Renal cortex interstitium (tissue), 15 donors: ENCODE data around the gene CARNS1. TPM values are rescaled to one million over a fixed set of nuclear protein-coding genes. Genes with fewer than 3 reads are reported as not detected.

Source experiments
- DNase-seq, 11 donors: peaks; one replicate each; pipeline ENCODE4 v3.0.0-alpha.2; 2013; ENCODE audit warnings: low read depth in 9 of 11, low spot score in 4 of 11; ENCODE audit errors: extremely low read depth in 1 of 11
- long read RNA-seq, 16 experiments: transcript quantifications; one replicate each; lab custom pipeline, GENCODE V29; 2026
- polyA plus RNA-seq, 3 donors: library from polyadenylated mRNA; unstranded; fragments of 120-200 nt; gene quantifications; one replicate each; pipeline ENCODE4 v1.2.1, GENCODE V29; 2013; ENCODE audit not compliant: insufficient read length in 3 of 3

The CARNS1 gene, protein sequence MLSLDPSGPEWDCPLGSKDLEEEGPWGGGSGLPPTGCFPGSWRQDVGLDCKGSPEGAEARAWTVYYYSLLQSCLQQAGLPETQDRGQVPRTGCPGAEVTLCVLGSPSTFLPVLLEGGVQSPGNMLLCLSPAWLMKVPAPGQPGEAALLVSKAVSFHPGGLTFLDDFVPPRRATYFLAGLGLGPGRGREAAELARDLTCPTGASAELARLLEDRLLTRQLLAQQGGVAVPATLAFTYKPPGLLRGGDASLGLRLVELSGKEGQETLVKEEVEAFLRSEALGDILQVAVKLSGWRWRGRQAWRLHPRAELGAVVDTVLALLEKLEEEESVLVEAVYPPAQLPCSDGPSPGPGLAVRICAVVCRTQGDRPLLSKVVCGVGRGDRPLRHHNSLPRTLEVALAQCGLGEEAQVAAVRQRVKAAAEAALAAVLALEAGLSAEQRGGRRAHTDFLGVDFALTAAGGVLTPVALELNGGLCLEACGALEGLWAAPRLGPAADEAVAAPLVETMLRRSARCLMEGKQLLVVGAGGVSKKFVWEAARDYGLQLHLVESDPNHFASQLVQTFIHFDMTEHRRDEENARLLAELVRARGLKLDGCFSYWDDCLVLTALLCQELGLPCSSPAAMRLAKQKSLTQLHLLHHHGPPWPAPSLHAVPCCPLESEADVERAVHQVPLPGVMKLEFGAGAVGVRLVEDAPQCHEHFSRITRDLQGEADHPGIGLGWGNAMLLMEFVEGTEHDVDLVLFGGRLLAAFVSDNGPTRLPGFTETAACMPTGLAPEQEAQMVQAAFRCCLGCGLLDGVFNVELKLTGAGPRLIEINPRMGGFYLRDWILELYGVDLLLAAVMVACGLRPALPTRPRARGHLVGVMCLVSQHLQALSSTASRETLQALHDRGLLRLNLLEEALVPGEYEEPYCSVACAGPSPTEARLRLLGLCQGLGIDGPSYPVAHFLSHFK
- polyA plus RNA-seq, result 1 to 10 TPM; 2.0 to 5.2 (median 2.7) TPM
- long read RNA-seq, donor 1, result 0 reads
- long read RNA-seq, donor 2, result 0 reads
- long read RNA-seq, donor 3, result 0 reads
- long read RNA-seq, donor 4, result 0 reads
- long read RNA-seq, donor 5, result 0 reads
- long read RNA-seq, donor 6, result 0 reads
- long read RNA-seq, donor 7, result 0 reads
- long read RNA-seq, donor 8, partial matches to known transcripts, result 75 of 75 reads
- long read RNA-seq, donor 8, other reads (novel, unspliced or antisense), result 0 of 75 reads
- long read RNA-seq, donor 9, result 0 reads
- long read RNA-seq, donor 10, result 0 reads
- long read RNA-seq, donor 11, partial matches to known transcripts, result 35 of 35 reads
- long read RNA-seq, donor 11, other reads (novel, unspliced or antisense), result 0 of 35 reads
- long read RNA-seq, donor 12, result 0 reads
- long read RNA-seq, donor 13, result 0 reads
- long read RNA-seq, donor 14, result 0 reads
- long read RNA-seq, donor 15, result 0 reads
- long read RNA-seq, donor 16, partial matches to known transcripts, result 7 of 7 reads
- long read RNA-seq, donor 16, other reads (novel, unspliced or antisense), result 0 of 7 reads

DNA sequence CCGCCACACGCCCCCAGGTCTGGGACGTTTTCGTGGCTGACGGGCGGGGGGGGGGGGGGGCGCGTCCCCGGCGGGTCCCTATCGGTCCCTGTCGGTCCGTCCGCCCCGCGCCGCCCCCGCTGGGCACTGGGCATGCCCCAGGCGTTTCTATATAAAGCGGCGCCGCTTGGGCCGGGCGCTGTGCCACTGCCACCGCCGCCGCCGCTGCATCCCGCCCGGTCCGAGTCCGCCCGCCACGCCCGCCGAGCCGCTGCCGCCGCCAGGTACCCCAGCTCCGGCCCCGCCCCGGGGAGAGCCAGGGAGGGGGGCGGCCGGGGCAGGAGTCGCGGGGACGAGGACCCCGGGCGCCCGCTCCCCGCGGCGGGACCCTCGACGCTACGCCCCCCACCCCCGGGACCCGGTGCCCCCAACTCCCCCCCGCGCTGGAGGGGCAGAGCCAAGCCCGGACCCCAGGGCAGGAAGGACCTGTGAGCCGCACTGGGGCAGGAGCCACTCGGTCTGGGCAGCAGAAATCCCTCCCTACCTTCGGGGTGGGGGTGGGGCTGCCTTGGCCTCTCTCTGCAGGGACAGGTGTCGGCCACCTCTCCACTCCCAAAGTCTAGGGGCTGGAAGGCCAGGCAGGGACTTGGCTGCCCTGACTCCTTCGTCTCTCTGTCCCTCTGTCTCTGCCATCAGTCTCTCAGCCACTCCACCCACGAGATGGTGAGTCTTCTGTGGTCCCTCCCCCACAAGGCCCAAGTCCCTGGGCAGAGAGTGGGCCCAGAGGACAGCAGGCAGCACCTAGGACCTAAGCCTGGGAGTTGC is at the start of gene CARNS1:
TSS of gene CARNS1 (plus strand) at position 178 of the 804 bp plus-strand sequence. CDS start at position 700, 522 bp downstream.
- no peak for DNase-seq

DNA sequence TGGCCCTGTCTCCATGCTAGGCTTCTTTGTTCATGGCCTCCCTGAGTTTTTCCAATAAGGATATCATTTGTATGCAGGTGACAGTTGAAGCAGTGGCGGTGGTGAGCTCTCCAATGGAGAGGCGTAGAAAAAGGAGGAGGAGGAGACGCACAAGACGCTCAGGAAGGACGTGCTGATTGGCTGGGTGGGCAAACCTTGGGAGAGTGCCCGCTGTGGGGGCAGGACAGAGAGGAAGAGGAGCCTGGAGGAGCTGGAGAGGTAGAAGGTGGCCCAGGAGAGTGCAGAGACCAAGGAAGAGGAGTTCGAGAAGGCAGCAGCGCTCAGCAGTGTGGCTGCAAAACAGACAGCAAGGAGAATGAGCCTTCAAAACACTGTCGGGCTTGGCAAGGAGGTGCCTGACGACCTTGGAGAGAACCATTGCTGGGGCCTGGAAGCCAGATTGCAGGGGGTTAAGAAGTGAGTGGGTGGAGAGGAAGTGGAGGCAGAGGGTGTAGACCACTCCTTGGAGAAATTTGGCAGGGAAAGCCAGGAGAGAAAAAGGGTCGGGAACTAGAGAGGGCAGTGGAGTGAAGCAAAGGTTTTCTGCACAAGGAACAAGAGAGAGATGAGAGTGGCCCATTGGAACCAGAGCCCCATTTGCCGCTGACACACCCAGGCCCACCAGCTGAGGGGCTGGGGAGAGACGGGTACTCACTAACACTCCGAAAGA is 49.6 kb upstream of the CARNS1 start:
- no peak for DNase-seq

DNA sequence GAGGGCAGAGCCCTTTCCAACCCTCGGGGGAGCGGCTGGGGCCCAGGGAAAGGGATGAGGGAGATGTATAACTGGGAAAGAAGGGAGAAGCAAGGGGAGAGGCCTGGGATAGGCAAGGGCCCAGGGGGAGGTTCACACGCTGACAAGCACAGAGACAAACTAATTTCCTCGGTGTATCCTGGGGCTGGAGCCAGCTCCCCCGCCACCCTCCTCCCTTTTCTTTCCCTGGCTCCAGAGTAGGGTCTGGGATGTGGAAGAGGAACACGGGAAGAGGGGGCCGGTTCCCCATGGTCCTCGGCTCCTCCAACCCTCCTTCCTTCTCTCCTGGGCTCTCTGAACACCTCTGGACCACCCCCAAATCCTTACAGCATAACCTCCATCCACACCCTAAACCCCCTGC is 48.9 kb upstream of the CARNS1 start:
- DNase-seq, result no peak

DNA sequence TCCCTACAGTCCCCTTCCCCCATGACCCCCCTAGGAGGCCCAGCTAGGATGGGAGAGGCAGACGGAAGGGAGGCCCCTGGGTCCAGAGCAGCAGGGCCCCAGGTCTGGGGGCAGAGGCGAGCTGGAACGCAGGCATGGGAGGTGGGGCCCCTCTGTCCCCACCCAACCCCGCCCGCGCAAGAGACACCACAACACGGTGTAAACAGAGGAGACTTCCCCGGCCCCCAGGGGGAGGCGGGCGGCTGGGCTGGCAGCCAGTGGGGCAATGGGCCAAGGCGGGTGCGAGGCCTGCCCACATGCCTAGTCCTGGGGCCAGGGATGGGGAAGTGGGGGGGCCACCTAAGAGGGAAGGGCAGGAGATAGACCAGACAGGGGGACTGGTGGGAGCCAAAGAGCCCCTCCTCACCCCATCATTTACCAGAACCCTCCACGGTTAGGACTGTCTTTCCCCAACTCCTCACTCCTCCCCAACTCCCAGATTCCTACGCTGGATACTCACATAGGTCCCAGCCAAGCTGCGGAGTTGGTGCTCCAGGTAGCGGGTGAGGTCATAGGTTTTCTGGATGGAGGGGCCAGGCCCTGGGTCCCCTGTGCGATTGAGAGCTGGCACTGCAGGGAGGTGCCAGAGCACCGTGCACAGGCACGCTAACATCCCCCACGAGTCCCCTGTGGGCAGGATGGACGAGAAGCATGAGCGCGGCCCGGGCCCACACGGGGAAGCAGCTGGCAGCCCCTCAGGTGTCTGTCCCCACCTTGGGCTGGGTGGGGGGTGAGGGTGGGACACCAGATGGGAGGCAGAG is 48.3 kb upstream of the CARNS1 start:
- no peak for DNase-seq

DNA sequence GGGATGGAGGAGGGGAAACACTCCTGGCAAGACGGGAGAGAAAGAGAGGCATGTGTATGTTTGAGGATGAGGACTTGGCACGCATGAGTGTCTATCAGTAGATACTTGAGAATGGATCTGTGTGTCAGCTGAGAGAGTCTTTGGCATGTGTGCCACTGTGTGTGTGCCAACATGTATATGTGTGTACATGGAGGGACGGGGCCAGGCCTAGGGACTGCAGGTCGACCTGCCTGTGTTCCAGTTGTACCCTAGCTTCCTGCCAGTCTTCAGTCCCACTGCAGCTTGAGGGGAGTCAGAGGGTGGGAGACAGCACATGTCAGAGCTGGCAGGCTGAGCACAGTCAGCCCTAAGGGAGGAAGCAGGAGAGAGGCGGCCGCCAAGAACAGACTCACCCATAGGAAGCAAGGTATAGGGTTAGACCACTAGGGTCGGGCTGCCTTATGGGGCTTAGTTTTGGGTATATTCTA is 47.7 kb upstream of the CARNS1 start:
- DNase-seq, result no peak

DNA sequence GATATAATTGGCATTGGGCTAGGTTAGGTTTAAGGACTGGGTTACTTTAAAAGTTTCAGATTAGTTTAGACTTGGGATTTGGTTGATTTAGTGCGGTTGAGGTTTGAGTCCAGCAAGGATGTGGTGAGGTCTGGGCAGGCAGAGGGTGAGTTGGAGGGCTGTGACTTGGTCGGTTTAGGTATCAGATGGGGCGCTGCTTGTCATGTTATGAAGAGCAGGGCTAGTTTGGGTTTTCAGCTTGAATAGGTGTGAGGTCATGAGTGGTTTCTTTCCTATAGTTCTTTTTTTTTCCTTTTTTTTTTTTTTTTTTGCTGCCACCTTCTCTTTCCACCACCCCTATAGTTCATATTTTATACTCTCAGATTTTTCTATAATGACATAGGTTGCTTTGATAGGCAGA is 46.9 kb upstream of the CARNS1 start:
- no peak for DNase-seq

DNA sequence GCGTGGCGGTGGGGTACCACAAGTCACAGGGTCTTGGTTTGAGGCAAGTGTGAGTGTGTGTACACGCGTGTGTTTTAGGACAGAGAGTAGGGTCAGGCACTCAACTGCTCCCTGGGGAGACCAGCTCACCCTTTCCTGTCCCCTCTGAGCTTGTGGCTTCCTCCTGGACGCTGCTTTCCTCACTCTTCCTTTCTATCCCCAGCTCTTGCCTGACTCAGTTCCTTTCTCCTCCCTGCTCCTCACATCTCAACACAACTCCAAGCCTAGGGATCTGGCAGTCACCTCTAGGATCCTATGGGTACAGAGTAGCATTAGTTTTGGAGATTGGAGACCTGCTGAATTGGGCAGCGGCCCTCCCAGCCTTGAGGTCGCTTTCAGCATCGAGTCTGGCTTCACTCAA is 46.2 kb upstream of the CARNS1 start:
- no peak for DNase-seq

DNA sequence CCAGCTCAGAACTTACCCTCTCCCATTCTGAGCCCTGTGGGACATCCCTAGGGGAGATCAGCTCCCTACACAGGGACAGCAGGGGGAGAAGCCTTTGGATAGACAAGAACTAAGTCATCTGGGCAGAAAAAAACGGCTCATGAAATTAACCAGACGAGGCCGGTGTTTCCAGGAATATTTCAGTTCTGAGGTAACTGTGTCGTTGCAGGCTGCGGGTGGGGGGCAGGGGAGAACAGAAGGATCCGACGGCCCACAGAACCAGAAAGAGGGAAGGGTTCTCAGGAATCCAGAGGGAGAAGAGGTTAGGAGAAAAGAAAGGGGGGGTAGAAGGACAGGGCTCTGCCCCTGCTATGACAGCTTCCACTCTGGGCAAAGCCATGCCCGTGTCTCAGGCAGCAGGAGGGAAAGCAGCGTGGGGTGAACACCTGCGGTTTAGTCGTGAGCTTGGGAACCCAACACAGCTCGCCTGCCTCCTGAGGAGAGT is 45.6 kb upstream of the CARNS1 start:
- no peak for DNase-seq

DNA sequence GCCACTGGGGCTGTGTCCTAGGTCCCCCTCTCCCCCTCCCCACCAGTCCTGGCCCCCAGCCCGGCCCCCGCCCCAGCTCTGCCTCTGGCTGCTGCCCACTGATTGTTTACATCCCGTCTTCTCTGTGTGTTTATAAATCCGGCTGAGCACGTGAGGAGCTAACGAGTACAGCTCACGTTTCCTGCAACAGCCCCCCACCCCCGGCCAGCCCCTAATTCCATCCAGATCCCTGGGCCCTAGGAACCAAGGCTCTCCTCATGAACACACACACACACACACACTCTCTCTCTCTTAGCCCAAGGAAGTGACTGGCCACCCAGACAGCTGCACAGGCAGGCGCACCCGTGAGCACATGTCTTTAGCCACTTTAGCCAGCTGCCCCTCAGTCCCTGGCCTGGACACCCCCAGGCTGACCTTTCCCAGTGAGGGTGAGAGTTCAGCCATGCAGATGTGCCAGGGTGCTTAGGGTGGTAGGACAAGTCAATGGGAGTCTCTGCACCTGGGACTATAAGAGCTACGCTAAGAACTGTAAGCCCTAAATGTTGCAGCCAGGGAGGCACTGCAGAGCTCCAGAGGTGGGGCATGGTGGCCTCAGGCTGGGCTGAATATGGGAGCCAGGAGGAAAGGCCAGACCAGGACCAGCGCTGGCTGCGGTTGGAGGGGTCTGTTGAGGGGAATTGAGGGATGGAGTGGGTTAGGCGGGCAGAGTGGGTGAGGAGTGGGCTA is 45.0 kb upstream of the CARNS1 start:
- no peak for DNase-seq

DNA sequence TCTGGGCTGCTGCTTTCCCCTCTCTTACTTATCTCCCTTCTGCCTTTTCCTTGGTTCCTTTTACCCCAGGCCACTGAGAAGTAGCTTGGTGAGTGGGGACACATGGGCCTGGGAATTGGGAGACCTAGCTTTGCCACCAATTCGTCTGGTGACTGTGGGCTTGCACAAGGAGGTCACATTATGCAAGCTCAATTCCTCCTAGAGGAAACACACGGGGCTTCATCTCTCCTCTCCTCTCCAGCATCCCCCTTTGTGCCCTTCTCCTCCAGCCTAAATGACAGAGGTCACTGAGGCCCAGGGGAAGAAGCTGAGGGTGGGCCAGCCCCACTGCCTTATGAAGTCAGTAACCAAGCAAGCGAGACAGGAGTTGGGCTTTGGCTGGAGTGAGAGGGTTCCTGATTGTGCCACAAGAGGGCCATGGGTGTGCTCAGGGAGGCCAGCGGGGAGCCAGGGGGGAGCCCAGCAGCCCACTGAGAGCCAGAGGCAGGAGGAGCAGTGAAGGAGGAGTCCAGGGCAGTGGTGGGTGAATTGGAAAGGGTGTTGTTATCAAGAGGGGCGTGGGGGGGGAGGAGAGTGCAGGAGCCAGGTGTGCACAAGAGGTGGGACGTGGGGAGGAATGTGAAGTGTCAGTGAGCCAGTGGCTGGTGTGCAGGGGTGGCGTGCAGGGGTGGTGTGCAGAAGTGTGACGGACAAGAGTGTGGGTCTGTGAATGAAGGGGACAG is 44.1 kb upstream of the CARNS1 start:
- peak in 1 of 11 donors; percentile 46 for DNase-seq

DNA sequence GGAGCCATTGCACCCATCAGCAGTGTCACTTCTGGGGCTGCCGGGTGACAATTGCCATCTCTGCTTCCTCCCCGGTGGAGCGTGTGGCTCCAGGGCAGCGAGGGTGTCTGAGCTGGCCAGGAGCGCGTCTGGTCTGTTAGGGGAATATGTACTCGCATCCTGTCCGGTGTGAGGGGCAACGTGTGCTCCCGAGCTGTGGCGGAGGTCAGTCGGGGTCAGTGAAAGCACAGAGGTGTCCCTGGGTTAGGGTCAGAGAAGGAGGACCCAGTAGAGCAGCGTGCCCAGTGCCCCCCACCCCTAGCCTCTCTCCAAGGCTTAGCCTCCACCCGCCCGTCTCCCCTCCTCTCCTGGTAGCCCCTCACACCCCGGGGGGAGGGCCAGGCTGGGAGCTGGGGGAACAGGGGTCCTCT is 43.6 kb upstream of the CARNS1 start:
- DNase-seq, result no peak

DNA sequence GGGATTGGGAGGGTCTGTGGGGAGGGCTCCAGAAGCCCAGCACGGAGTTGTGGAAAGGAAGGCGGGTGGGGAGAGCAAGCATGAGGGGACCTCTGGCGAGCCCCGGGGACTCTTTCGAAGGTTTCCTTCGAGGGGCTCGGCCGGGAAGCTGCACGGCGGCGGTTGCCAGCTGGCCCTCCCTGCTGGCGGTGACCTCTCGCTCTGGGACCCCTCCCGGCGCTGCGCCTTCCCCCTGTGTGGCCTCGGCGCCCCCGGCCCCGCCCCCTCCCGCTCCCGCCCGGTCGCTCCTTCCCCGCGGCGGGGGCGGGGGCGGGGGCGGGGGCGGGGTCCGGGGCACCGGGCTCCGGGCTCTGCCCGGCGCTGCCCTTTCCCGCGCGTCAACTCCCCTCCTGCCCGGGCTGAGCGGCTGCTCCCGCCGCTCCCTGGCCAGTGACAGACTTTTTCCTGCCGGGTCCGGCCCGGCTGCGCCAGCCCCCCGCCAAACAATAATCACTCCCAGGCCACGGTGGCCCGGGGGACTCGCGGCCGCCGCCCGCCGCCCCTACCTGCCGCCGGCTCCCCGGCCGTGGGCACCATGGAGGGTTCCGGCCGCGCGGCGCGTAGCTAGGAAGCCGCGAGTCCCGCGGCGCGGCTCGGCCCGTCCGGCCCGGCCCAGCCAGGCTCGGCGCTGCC is 43.0 kb upstream of the CARNS1 start:
- DNase-seq, result no peak

DNA sequence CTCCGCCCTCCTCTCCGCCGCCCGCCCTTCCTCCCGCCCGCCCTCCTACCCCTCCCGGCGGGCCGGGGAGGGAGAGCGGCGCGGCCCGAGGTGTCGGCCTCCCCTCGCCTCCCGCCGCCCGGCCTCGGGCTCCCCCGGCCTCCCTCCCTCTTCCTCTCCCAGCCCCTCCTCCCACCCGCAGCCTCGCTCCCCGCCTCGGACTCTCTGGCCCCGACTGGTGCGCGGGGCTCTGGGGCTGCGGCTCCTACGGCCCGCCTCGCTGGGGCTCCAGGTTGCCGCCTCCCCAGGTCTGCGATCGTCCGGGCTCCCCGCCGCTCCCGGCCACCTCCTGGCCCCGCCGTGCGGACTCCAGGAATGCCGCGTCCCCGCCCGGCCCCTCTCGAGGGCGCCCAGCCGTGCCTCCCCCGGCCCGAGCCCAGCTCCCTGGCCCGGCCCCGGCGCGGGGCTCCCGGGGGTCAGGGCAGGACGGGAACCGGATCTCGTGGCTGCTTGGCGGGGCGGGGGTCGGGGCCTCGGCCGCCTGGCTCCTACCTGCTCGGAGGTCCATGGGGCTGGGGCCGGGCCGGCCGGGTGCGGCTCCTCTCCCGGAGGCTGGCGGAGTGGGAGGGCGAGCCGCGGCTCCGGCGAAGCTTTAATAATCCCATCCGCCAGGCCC is 42.4 kb upstream of the CARNS1 start, which contains the start of gene CLCF1:
TSS of gene CLCF1 (minus strand) at position 606 of the 655 bp plus-strand sequence. CDS start at position 547, 59 bp downstream.
- peak in 2 of 11 donors; percentile 73 to 77 for DNase-seq
